GM12872 (cell line): ENCODE results near the gene NCAPD2.

Source experiments
- TF ChIP-seq, protein P1 (sequence below): IDR thresholded peaks from 3 replicates; pipeline ENCODE4 v1.5.1; 2011; ENCODE audit warnings: low read depth, mild to moderate bottlenecking, low read length, moderate library complexity; ENCODE audit not compliant: insufficient read depth

NCAPD2 gene

DNA sequence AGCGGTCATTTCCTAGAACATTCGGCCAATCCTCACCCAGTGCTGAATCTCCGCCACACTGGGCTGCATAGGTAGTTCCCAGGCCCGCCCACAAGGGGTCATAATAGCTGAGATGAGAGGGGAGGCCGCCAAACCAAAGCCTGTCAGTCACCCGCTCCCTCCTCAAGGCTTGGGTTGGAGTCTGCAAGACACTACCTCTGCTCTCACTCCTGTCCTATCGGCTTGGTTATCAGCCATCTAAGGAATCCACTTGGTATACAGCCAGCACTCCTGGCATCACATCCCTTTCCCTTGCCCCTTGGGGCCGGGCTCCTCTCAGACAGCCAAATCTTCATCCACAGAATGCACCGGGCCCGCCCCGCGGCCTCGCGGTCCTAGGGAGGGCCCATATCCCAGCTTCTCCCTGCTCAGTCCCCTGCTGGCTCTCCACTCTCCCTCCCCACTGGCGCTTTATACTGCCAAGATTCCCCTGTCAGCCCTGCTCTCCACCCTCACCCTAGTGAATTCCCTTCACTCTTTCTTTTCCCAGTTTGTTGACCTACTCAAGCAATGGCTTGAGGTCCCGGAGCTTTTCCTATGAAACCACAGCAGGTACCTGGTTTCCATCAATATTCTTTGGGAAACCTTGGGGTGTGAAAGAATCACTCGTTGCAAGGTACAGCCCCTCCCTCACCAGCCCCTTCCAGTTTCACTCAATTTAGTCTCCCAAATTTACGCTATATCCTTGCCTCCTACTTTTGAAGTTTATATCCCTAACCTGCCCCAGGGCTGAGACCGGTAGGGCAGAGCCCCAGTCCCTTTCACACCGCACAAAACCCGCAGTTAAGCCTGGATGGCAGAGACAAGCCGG lies 60.5 kb downstream of the NCAPD2 start:
- TF ChIP-seq, protein P1, sequence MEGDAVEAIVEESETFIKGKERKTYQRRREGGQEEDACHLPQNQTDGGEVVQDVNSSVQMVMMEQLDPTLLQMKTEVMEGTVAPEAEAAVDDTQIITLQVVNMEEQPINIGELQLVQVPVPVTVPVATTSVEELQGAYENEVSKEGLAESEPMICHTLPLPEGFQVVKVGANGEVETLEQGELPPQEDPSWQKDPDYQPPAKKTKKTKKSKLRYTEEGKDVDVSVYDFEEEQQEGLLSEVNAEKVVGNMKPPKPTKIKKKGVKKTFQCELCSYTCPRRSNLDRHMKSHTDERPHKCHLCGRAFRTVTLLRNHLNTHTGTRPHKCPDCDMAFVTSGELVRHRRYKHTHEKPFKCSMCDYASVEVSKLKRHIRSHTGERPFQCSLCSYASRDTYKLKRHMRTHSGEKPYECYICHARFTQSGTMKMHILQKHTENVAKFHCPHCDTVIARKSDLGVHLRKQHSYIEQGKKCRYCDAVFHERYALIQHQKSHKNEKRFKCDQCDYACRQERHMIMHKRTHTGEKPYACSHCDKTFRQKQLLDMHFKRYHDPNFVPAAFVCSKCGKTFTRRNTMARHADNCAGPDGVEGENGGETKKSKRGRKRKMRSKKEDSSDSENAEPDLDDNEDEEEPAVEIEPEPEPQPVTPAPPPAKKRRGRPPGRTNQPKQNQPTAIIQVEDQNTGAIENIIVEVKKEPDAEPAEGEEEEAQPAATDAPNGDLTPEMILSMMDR = peak; percentile 85

DNA sequence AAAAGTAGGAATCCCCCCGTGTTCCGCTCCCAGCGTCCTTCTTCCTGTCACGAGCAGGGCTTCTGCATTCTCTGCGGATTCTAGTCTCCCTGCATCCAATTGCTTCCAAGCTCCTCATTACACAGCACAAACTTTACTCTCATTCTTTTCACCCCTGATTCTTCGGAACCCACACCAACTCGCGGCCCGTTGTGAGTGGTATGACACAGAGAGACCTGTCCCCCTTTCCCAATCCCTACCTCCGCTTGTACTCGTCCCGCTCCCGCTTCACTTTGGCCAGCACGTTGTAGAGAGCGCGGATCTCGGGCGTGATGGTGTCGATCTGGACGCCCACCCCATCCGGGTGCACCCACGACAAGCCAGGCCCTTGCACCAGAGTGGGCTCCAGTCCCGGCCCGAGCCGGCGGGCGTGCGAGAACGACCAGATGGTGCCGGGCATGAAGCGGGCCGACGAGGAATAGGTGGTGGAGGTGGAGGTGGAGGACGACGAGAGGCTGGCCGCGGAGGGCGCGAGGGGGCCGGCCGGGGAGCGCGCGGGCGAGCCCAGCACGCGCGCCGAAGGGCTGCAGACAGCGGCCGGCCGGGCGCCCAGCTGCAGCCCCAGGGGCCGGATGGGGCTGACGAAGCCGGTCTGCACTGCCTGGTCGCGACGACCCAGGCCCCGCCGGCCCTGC lies 61.3 kb downstream of the NCAPD2 start:
- TF ChIP-seq, protein P1 = no peak

- TF ChIP-seq, protein P1 = no peak
These were observed 63.0 kb downstream of the NCAPD2 start for GRCh38 chr12:6556857-6557256.

GRCh38 chr12:6558014-6558760 lies 64.3 kb downstream of the NCAPD2 start:
- TF ChIP-seq, protein P1 = peak; percentile 50; the same call in 2 of the 3 replicates

GRCh38 chr12:6559500-6559899 lies 65.6 kb downstream of the NCAPD2 start:
- TF ChIP-seq, protein P1 = no peak

GRCh38 chr12:6560501-6561205 lies 66.8 kb downstream of the NCAPD2 start:
- TF ChIP-seq, protein P1 = no peak
